Measurements from ENCODE around the gene CBLC. TPM values are rescaled to one million over a fixed set of nuclear protein-coding genes. Genes with fewer than 3 reads are reported as not detected.
"Not testable (repeated sequence)": the region's sequence is repeated elsewhere in the genome, so short reads cannot be mapped to it uniquely, and the experiment has no call there.

CBLC gene
- polyA plus RNA-seq, 12 donors, result 0.11 to 9.9 (median 0.18) TPM; not detected in 5

DNA sequence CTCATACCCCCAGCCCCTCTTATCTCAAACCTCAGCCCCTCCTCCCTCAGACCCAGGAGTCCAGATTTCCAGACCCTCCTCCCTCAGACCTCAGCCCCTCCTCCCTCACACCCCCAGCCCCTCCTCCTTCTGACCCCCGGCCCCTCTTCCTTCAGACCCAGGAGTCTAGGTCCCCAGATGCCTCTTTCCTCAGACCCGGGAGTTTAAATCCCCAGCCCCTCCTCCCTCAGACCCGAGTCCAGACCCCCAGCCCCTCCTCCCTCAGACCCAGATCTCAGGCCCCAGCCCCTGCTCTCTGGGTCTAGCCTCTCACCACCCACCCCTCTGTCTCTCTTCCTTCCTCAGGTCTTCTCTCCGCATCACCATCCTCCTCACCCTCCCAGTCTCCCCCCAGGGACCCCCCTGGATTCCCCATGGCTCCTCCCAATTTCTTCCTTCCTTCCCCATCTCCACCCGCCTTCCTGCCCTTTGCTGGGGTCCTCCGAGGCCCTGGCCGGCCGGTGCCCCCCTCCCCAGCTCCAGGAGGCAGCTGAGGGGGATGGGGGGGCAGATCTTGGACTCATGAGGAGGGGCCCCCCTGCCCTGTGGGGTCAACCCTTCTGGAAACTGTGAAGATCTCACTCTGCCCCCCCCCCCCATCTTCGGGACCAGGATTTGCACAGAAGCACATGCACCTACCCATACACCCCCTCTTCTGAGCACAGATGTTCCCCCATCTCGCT is 18.4 kb upstream of the CBLC start:
- no peak for DNase-seq

DNA sequence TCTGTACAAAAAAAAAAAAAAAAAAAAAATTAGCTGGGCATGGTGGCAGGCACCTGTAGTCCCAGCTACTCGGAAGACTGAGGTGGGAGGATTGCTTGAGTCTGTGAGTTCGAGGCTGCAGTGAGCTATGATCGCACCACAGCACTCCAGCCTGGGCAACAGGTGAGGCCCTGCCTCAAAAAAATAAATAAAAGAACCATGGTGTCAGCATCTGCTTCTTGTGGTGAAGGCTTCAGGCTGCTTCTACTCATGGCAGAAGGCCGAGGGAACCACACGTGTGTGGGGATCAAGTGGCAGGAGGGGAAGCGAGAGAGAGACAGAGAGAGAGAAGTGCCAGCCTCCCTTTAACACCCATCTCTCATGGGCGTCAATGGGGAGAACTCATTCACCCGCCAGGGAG is 15.7 kb upstream of the CBLC start:
- DNase-seq, result no peak

DNA sequence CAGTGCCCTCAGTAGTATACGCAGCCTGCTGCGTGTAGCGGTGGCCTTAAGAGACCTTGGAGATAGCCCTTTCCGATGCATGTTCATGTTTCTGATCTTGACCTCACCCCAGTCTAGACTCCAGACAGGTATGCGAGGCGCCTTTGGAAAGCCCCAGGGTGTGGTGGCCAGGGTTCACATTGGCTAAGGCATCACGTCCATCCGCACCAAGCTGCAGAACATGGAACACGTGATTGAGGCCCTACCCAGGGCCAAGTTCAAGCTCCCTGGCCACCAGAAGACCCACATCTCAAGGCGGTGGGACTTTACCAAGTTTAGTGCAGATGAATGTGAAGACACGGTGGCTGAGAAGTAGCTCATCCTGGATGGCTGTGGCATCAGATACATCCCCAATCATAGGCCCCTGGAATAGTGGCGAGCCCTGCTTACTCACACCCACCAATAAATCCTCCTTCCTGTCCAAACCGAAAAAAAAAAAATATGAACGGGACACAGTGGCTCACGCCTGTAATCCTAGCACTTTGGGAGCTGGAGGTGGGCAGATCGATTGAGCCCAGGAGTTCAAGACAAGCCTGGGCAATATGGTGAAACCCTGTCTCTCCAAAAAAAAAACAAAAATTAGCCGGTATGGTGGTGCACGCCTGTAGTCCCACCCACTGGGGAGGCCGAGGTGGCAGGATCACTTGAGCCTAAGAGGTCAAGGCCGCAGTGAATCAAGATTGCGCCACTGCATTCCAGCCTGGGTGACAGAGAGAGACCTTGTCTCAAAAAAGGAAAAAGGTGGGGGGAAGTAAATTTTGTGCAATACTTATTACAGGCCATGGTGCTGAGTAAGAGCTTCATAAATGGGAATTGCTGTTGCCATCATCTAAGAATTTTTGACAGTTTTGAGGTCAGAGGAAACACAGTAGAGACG is 12.4 kb upstream of the CBLC start:
- no peak for DNase-seq

DNA sequence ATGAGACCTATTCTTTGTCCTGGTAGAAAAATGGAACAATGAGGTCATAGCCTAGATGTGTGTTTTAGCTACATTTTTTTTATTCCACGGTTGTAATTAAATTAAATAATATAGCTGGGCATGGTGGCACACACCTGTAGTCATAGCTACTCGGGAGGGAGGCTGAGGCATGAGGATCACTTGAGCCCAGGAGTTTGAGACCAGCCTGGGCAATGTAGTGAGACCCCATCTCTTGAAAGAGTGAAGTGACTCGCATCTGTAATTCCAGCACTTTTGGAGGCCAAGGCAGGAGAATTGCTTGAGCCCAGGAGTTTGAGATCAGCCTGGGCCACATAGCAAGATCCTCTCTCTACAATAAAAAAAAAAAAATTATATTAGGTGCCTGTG is 11.7 kb upstream of the CBLC start:
- DNase-seq, result no peak

DNA sequence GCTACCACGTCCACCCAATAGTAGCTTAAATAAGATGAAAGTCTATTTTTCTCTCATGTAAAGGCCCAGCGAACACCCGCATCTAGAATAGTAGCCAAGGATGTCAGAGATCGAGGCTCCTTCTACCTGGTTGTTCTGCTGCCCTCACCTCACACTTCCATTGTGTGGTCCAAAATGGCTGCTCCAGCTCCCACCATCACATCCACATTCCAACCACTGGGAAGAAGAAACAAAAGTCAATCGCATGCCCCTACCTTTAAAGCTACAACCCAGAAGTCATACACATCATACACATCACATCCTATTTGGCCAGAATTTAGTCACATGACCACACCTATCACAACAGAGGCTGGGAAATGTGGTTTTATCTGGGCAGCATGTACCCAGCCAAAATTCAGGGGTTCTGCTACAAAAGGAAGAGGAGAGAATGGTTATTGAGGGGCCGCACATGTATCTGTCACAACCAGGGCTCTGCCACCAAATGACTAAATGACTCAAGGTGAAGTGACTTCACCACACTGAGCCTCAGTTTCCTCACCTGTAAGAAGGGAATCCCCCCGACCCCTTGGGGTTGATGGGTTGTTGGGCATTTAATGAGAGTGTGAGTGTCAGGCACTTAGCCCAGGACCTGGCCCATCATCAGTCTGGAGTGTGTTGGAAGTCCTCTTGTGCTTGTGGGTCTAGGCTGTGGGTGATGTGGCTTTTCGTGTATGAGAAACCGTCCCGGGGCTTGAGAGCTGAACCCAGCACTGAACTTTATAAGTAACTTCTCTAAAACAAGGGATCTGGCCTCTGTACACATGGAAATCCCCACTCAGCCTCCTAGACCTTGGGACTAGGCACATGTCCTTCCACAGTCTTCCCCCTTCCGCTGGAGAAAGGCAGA is 10.2 kb upstream of the CBLC start:
- DNase-seq, result no peak

DNA sequence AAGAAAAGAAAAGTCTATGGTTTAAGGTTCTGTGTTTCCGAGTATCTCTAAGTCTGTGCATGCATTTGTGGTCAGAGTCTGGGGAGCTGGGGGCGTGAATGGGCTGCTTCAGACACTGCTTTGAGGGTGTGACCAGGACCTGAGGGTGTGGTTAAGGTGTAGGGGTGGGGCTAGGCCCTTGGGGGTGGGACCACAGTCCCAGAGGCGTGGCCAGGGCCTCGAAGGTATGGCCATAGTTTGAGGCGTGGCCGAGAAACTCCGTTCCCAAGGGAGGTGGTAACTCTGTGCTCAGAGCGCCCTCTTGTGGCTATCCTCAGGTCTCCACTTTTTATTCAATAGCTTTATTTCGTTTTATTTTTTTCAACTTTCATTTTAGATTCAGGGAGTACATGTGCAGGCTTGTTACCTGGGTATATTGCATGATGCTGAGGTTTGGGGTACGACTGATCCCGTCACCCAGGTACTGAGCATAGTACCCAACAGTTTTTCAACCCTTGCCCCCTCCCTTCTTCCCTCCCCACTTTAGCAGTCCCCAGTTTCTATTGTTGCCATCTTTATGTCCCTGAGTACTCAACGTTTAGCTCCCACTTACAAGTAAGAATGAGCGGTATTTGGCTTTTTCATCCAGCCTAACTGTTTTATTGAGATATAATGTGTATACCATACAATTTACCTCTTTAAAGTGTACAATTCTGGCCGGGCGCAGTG is 7.0 kb upstream of the CBLC start:
- DNase-seq, result peak; percentile 84

DNA sequence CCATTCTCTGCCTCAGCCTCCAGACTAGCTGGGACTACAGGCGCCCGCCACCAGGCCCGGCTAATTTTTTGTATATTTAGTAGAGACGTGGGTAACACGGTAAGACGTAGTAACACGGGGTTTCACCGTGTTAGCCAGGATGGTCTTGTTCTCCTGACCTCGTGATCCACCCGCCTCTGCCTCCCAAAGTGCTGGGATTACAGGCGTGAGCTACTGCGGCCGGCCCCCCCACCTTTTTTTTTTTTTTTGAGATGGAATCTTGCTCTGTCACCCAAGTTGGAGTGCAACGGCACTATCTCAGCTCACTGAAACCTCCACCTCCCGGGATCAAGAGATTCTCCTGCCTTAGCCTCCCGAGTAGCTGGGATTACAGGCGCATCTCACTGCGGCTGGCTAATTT is 5.5 kb upstream of the CBLC start:
- not testable (repeated sequence) for DNase-seq

DNA sequence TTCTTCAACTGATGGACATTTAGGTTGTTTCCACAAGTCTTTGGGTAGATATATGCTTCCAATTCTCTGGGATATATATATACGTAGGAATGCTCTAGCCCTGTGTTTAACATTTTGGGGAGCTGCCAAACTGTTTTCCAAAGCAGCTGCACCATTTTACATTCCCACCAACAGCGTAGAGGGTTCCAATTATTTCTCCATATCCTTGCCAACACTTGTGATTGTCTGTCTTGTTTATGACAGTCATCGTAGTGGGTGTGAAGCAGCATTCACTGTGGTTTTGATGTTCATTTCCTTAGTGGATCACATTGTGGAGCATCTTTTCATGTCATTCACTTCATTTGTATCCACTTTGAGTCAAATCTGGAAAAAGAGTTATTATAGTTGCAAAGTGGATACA is 4.7 kb upstream of the CBLC start:
- DNase-seq, result no peak

DNA sequence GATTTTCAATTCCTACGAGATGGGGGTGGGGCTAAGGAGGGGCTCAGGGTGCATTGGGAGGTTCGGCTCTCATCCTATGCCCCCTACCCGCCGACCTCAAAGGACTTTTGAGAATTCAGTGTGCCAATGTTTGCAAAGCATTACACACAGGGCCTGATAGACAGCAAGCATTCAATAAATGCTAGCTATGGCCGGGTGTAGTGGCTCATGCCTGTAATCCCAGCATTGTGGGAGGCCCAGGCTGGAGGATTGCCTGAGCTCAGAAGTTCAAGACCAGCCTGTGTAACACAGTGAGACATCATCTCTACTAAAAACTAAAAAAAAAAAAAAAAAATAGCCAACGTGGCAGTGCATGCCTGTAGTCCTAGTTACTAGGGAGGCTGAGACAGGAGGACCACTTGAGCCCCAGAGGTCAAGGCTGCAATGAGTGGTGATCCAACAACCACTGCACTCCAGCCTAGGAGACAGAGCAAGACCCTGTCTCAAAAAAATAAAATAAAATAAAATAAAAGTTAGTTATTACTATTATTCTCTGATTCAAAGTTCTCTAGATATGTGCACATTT is 1.9 kb upstream of the CBLC start:
- no peak for DNase-seq

DNA sequence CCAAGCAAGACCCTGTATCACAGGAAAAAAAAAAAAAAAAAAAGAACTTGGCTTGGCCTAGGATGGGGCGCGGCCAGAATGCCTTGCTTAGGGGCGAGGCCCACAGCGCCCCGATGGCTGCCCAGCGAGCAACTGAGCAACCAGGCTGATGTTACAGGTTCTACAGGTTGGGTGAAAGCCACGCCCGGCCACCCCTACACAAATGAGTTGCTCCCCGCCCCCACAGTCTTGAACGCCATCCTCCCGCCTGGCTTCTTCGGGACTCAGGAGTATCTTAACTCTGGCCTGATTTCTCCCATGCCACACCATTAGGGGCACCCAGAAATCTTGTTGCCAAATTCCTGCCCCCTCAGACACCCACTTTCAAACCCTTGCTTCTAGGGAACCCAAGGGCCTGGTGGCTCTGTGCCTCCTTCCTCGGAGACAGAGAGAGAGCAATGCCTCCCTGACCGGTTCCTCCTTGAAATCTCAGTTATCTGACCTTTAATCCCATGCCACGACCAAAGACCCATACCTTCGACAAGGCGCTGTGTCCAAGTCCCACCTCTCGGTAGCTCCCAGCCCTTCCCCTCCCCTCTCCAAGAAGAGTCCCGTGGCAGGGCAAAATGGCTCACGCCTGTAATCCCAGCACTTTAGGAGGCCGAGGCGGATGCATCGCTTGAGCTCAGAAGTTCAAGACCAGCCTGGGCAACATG is 1.1 kb upstream of the CBLC start:
- DNase-seq, result no peak

DNA sequence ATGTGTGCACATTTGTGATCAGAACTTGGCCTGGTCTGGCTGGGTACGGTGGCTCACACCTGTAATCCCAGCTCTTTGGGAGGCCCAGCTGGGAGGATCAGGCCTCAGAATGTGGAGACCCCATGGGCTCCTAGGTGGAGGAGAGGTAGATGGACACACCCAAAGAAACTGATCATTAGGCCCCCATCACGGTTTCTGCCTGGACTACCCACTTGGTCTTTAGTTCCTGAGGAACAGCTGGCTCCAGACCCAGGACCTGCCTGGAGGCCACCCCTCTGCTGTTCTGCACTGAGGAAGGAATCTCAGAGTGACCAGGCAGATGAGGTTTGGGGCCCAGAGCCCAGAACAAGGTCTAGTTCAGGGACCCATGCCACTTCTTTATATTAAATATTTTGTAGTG is 1.5 kb downstream of the CBLC start:
- DNase-seq, result no peak

DNA sequence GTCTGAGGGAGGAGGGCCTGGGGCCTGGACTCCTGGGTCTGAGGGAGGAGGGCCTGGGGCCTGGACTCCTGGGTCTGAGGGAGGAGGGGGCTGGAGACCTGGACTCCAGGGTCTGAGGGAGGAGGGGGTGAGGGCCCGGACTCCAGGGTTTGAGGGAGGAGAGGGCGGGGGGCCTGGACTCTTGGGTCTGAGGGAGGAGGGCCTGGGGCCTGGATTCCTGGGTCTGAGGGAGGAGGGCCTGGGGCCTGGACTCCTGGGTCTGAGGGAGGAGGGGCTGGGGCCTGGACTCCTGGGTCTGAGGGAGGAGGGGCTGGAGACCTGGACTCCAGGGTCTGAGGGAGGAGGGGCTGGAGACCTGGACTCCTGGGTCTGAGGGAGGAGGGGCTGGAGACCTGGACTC is 4.0 kb downstream of the CBLC start:
- not testable (repeated sequence) for DNase-seq

DNA sequence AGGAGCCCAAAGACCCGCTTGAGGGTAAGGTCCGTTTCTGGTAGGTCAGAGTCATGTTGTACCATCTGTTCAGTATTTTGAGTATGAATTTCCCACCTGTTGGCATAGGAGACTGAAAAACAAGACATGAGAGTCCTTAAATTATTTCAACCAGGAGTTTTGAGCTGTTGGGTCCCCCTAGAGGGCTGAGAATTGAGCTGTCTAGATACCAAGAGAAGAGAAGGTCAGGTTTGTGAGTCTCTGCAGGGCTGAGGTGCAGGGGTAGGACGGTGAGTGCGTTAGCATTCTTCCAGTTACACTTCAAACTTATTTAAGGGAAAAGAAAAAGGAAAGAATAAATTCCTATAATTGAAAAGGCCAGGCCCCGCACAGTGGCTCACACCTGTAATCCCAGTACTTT is 5.0 kb downstream of the CBLC start:
- no peak for DNase-seq

DNA sequence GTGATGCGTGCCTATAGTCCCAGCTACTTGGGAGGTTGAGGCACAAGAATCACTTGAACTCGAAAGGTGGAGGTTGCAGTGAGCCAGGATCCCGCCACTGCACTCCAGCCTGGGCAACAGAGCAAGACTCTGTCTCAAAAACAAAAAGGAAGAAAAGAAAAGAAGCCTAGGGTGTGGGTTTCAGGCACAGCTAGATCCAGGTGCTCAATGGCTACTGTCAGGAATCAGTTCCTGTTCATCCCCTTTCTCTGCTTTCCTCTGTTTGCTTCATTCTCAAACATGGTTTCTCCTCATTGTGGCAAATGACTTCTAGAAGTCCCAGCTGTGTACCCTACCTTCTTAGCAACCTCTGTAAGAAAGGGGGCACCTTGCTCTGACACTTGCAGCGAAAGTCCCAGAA is 5.9 kb downstream of the CBLC start:
- DNase-seq, result no peak

DNA sequence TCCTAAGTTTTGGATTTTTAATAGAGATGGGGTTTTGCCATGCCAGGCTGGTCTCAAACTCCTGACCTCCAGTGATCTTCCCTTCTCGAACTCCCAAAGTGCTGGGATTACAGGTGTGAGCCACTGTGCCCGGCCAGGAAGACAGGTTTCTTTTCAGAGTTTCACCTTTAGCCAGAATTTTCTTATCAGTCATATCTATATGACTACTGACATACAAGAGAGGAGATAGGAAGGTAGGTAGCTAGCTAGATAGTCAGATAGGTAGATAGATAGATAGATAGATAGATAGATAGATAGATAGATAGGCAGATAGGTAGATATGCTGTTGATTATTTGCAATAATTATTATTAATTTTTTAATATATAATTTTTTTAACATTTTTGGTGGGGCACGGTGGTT is 7.6 kb downstream of the CBLC start:
- no peak for DNase-seq

DNA sequence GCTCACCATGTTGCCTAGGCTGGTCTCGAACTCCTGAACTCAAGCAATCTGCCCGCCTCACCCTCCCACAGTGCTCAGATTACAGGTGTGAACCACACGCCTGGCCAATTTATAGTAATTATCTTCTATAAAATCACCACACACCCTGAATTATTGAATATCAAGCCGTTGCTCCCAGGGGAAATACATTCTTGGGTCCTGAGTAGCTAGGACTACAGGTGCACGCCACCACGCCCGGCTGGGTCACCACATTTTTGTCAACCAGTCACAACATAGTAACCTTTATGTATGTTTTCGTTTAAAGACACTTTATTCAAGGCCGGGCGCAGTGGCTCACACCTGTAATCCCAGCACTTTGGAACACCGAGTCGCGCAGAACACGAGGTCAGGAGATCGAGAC is 8.3 kb downstream of the CBLC start:
- no peak for DNase-seq

DNA sequence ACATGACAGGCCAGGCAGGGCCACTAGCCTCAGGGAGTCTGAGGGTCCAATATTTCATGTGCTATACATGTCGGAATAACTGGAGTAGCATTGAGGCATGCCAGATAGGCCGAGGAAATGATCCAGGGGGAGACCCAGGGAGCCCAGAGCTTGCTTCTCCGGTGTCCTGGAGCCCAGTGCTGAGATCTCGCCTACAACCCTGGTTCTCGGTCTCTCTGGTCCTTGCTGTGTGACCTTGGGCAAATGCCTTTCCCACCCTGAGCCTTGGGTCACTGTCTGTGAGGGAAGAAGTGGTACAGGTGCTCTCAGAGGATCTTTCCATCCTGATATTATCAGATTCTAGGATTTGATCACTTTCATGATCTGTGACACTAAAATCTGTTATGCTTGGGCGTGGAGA is 11.3 kb downstream of the CBLC start:
- no peak for DNase-seq

DNA sequence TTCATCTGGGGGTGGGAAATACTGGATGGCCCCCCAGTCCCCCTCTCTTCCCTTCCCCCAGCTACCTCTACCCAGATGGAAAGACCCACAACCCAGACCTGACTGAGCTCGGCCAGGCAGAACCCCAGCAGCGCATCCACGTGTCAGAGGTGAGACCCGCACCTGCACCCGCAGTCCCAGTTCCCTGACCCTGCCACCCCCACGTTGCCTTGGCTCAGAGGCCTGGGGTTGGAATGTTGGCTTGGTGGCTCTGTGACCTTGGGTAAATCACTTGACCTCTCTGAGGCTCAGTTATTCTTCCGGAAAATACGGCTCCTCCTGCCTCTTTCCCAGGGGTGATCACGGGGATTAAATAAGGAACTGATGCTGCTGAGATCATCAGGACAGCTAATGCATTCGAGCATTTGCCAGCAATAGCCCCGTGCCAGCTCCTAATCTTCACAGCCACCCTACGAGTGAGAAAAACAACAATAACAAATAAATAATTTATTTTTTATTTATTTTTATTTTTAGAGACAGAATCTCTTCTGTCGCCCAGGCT is 12.3 kb downstream of the CBLC start:
- no peak for DNase-seq

DNA sequence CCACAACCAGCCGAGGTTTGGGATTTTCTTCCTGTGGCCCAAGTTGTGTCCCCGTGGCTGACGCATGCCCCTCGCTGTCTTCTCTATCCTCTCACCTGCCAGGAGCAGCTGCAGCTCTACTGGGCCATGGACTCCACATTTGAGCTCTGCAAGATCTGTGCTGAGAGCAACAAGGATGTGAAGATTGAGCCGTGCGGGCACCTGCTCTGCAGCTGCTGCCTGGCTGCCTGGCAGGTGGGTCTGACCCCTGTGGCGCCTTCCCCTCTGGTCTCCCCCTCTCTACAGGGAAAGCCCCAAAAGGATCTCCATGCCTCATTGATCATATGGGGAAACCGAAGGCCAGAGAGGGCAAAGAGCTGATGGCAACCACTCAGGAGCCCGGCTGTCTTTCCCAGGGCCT is 14.6 kb downstream of the CBLC start:
- DNase-seq, result no peak

DNA sequence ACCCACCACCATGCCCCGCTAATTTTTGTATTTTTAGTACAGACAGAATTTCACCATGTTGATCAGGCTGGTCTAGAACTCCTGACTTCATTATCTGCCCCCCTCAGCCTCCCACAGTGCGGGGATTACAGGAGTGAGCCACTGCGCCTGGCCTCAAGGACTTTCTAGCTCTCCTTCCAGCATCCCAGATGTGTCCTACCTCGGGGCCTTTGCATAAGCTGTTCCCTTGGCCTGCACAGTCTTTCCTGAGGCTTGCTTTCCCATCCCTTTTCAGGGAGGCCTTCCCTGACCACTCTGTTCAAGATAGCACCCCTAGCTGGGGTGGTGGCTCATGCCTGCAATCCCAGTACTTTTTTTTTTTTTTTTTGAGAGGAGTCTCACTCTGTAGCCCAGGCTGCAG is 16.9 kb downstream of the CBLC start:
- no peak for DNase-seq

Data from muscle of arm (tissue), 12 donors.